Neural progenitor cell (in vitro differentiated cells): Measurements from ENCODE around the gene HHEX. TPM values are rescaled to one million over a fixed set of nuclear protein-coding genes. Genes with fewer than 3 reads are reported as not detected.

ENCODE experiments used
- DNase-seq: peaks from one replicate; pipeline ENCODE4 v3.0.0-alpha.2; 2016; ENCODE audit warnings: low spot score
- H2AFZ ChIP-seq: fragments of 200-600 bp; sonication (generic); replicated peaks from 2 replicates; pipeline ENCODE4 v1.6.1; 2016; ENCODE audit warnings: antibody characterized with exemption
- H3F3A ChIP-seq: fragments of 200-600 bp; sonication (generic); 2 replicates; pipeline ENCODE4 v1.6.1; 2016; ENCODE audit warnings: antibody characterized with exemption, low read depth
- H3K27ac ChIP-seq: fragments of 200-600 bp; sonication (generic); 2 replicates; pipeline ENCODE4 v1.5.1; 2016; ENCODE audit warnings: mild to moderate bottlenecking
- H3K27me3 ChIP-seq: fragments of 200-600 bp; sonication (generic); 2 replicates; pipeline ENCODE4 v1.6.1; 2016; ENCODE audit warnings: mild to moderate bottlenecking, moderate library complexity
- H3K36me3 ChIP-seq: fragments of 200-600 bp; sonication (generic); 2 replicates; pipeline ENCODE4 v1.5.1; 2016
- H3K4me1 ChIP-seq: fragments of 200-600 bp; sonication (generic); 2 replicates; pipeline ENCODE4 v1.6.1; 2016; ENCODE audit warnings: mixed run types
- H3K4me2 ChIP-seq: fragments of 200-600 bp; sonication (generic); 2 replicates; pipeline ENCODE4 v1.6.1; 2016
- H3K4me3 ChIP-seq: fragments of 200-600 bp; sonication (generic); 2 replicates; pipeline ENCODE4 v1.5.1; 2016
- H3K79me2 ChIP-seq: fragments of 200-600 bp; sonication (generic); 2 replicates; pipeline ENCODE4 v1.6.1; 2016; ENCODE audit warnings: low read depth
- H3K9ac ChIP-seq: fragments of 200-600 bp; sonication (generic); 2 replicates; pipeline ENCODE4 v1.6.1; 2016
- H3K9me3 ChIP-seq: fragments of 200-600 bp; sonication (generic); 2 replicates; pipeline ENCODE4 v1.5.1; 2016; ENCODE audit warnings: low read depth
- H4K20me1 ChIP-seq: fragments of 200-600 bp; sonication (generic); 2 replicates; pipeline ENCODE4 v1.6.1; 2016; ENCODE audit warnings: low read depth
- H3K27ac Mint-ChIP-seq: 3 replicates; pipeline ENCODE4 v1.8.0; 2021; ENCODE audit warnings: mixed read lengths
- H3K27me3 Mint-ChIP-seq: 2 replicates; pipeline ENCODE4 v1.8.0; 2022; ENCODE audit warnings: low read depth, mild to moderate bottlenecking, inconsistent platforms, moderate library complexity, mixed read lengths; ENCODE audit not compliant: insufficient read depth
- H3K36me3 Mint-ChIP-seq: 3 replicates; pipeline ENCODE4 v1.8.0; 2021; ENCODE audit warnings: mixed read lengths
- H3K4me1 Mint-ChIP-seq: 3 replicates; pipeline ENCODE4 v1.8.0; 2021; ENCODE audit warnings: mixed read lengths
- H3K4me3 Mint-ChIP-seq: 3 replicates; pipeline ENCODE4 v1.8.0; 2021; ENCODE audit warnings: mild to moderate bottlenecking, moderate library complexity, mixed read lengths
- H3K9me3 Mint-ChIP-seq: 3 replicates; pipeline ENCODE4 v1.8.0; 2020; ENCODE audit warnings: mixed read lengths
- EZH2 ChIP-seq: fragments of 200-600 bp; sonication (generic); IDR thresholded peaks from 2 replicates; pipeline ENCODE4 v1.6.1; 2017; ENCODE audit warnings: antibody characterized with exemption, mild to moderate bottlenecking, moderate library complexity
- EZH2phosphoT487 ChIP-seq: fragments of 200-600 bp; sonication (generic); IDR thresholded peaks from 2 replicates; pipeline ENCODE4 v1.6.1; 2017; ENCODE audit warnings: antibody characterized with exemption
- total RNA-seq: library from RNA; depleted of rRNA; stranded (reverse); fragments of >200 nt; gene quantifications from 2 replicates; pipeline ENCODE4 v1.2.3, GENCODE V29; 2015; ENCODE audit warnings: low replicate concordance
- TF ChIP-seq, protein P1 (sequence below): fragments of 200-600 bp; sonication (generic); IDR thresholded peaks from 2 replicates; pipeline ENCODE4 v1.5.1; 2017; ENCODE audit warnings: antibody characterized with exemption, mild to moderate bottlenecking

The HHEX gene
- total RNA-seq, 1 donor from 2014 or later: not detected

DNA sequence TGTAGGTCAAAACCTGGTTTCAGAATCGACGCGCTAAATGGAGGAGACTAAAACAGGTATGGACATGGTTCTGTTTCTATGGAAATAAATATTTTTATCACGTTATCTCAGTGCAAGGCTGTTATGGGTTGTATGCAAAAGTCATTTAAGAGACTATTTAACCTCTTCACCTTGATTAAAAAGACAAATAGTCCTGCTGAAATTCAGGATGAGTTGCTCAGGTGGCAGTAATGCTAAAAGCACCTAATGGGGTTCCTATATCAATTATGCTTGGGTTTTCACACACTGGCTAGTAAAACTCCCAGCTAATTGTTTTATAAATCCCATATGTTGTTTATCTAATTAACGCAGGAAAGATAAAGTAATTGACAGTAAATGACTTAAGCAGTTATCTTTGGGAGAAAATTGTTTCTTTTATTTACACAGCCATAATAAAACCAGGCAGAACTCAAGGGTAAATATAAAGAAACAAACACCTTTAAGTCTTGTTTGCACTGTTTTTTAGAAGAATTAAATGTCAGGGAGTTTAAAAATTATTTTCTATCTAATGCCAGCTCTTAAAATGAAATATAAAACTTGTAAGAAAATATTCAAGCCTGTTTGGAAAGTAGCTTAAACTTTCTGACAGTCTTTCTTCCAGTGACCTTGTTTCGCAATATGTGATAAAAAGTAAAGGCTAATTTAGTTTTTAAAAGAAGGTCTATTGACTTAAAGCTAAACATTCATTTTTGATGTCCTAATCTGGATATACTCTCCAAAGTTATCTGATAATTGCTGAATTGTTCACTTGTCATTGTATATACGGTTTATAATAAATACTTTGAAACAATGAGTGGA, 3.2 kb downstream of the HHEX start:
- Mint-ChIP-seq H3K27me3 (peaks cover 84% of the 10 kb centered on the region), H3K4me3 (no peak overlapping the region), H3K9me3 (peaks cover 9% of the 10 kb centered on the region), H3K4me1 (peaks cover 21% of the 10 kb centered on the region), H3K36me3 (no peaks in the 10 kb centered on the region), H3K27ac (no peak overlapping the region)
- no peak for DNase-seq
- Histone ChIP-seq H4K20me1 (peaks cover 69% of the 10 kb centered on the region), H3K9me3 (no peaks in the 10 kb centered on the region), H3K4me2 (peak overlapping the region; percentile 75), H3F3A (peaks cover 47% of the 10 kb centered on the region), H3K4me3 (no peak overlapping the region), H3K79me2 (no peaks in the 10 kb centered on the region), H2AFZ (no peak overlapping the region), H3K27me3 (peaks cover 100% of the 10 kb centered on the region), H3K4me1 (peaks cover 8% of the 10 kb centered on the region), H3K36me3 (no peaks in the 10 kb centered on the region), H3K9ac (no peak overlapping the region), H3K27ac (no peak overlapping the region)
- TF ChIP-seq EZH2 (no peak), EZH2phosphoT487 (no peak)
- TF ChIP-seq, protein P1, sequence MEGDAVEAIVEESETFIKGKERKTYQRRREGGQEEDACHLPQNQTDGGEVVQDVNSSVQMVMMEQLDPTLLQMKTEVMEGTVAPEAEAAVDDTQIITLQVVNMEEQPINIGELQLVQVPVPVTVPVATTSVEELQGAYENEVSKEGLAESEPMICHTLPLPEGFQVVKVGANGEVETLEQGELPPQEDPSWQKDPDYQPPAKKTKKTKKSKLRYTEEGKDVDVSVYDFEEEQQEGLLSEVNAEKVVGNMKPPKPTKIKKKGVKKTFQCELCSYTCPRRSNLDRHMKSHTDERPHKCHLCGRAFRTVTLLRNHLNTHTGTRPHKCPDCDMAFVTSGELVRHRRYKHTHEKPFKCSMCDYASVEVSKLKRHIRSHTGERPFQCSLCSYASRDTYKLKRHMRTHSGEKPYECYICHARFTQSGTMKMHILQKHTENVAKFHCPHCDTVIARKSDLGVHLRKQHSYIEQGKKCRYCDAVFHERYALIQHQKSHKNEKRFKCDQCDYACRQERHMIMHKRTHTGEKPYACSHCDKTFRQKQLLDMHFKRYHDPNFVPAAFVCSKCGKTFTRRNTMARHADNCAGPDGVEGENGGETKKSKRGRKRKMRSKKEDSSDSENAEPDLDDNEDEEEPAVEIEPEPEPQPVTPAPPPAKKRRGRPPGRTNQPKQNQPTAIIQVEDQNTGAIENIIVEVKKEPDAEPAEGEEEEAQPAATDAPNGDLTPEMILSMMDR: no peak

DNA sequence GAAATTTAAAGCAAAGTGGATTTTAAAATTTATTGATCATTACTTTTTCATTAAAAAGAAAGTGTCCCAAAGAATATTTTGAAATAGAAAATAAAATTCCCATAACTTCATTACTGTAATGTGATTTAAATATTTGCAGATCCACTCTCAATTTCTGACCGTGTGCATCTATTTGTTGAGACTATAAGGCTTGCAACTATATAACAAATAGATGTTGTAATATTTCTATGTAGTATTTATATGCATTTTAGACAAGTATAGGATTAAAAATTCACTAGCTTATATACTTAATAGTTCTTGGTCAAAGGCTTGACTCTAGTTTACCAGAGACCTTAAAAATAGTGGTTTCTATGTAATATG, 3.8 kb downstream of the HHEX start:
- Histone ChIP-seq H3K4me1 (peaks cover 8% of the 10 kb centered on the region), H2AFZ (no peak overlapping the region), H3K4me2 (no peak overlapping the region), H3K4me3 (no peak overlapping the region), H3K27ac (no peak overlapping the region), H3K9me3 (no peaks in the 10 kb centered on the region), H3F3A (peaks cover 44% of the 10 kb centered on the region), H3K79me2 (no peaks in the 10 kb centered on the region), H3K9ac (no peak overlapping the region), H4K20me1 (peaks cover 67% of the 10 kb centered on the region), H3K27me3 (peaks cover 100% of the 10 kb centered on the region), H3K36me3 (no peaks in the 10 kb centered on the region)
- Mint-ChIP-seq H3K27me3 (peaks cover 84% of the 10 kb centered on the region), H3K27ac (no peak overlapping the region), H3K36me3 (no peaks in the 10 kb centered on the region), H3K4me1 (peaks cover 20% of the 10 kb centered on the region), H3K9me3 (peaks cover 4% of the 10 kb centered on the region), H3K4me3 (no peak overlapping the region)
- no peak for DNase-seq
- TF ChIP-seq, protein P1: no peak
- TF ChIP-seq EZH2phosphoT487: no peak
- no peak for TF ChIP-seq EZH2

DNA sequence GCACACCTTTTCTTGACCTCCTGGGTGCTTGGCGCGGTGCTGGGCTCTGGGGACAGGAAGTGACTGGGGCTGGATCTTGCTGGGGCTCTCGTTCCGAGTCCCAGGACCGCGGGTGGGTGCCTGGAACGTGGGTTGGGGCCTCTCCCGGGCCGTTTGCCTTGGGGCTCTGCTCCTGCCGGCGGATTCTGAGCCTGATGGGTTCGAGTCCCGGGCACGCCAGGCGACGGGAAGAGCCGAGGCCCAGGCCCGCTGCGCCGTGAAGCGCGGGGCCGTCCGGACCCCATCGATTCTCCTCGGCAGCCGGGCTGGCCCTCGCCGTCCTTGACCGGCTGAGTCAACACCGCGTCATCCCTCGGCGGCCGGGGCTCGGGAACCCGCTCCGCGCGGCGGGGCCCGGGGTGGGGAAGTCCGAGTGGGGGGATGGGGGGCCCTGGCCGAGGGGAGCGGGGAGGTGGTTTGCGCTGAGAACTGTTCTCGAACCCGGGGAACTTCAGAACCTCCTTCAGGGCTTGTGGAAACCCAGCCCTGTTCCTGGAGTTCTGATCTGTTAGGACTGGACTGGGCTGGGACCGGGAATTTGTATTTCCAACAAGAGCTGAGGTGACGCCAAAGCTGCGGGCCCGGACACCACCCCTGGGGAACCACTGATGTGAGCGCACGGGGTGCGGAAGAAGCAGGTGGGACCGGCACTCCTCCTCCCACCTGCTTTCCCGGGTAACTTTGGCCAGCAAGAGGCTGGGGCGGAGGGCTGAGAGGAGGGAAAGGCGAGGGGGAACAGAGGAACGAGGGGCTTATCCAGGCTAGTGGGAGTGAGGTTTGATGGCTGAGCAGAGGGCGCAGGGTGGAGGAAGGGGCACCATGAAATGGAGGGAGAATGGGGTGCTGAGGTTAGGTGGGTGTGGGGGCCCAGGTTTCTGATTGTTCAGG, 6.2 kb downstream of the HHEX start:
- Mint-ChIP-seq H3K9me3 (no peaks in the 10 kb centered on the region), H3K27ac (no peak overlapping the region)
- peaks cover 8% of the 10 kb centered on the region for H3K4me1 ChIP-seq

More for the DNA sequence above, 6.2 kb downstream of the HHEX start:
- Histone ChIP-seq H3K4me2 (peak overlapping the region; percentile 74), H3K27me3 (peaks cover 100% of the 10 kb centered on the region), H4K20me1 (peaks cover 48% of the 10 kb centered on the region), H3K9ac (no peak overlapping the region), H3F3A (peaks cover 25% of the 10 kb centered on the region), H3K4me3 (peak overlapping the region; percentile 40), H2AFZ (no peak overlapping the region), H3K27ac (no peak overlapping the region), H3K9me3 (no peaks in the 10 kb centered on the region), H3K36me3 (no peaks in the 10 kb centered on the region), H3K79me2 (no peaks in the 10 kb centered on the region)
- Mint-ChIP-seq H3K4me1 (peaks cover 18% of the 10 kb centered on the region), H3K4me3 (peak overlapping the region; percentile 60), H3K27me3 (peaks cover 80% of the 10 kb centered on the region), H3K36me3 (no peaks in the 10 kb centered on the region)
- DNase-seq: peak; percentile 65
- TF ChIP-seq, protein P1: no peak
- peak; percentile 83 for TF ChIP-seq EZH2
- peak; percentile 86 for TF ChIP-seq EZH2phosphoT487
